GM20431 (cell line): ENCODE measurements around the gene CKS1B.
"Not testable (repeated sequence)": the region's sequence is repeated elsewhere in the genome, so short reads cannot be mapped to it uniquely, and the experiment has no call there.

Experiments
- in situ Hi-C: fragments of 300-500 bp; cut with MseI, MboI; formaldehyde crosslinking; loops from one replicate; pipeline ENCODE4 v1.15.0; 2020; ENCODE audit warnings: low sequenced_read_pairs; ENCODE audit not compliant: unreplicated experiment

The CKS1B gene

DNA sequence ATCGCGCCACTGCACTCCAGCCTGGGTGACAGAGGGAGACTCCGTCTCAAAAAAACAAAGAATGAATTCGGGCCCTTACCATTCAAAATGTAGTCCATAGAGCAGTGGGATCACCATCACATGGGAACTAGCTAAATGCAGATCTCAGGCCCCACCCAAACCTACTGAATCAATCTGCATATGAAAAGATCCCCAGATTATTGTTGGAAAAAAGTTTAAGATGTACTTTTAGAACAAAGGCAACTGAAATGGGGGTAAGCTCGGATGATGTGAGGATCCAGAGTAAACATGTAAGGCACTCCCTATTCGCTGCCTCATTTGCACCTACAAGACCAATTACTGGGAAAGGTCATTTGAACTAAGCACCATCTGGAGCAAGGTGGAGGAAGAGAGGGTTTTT lies 7.9 kb downstream of the CKS1B start:
- in situ Hi-C loops = no loop called here

DNA sequence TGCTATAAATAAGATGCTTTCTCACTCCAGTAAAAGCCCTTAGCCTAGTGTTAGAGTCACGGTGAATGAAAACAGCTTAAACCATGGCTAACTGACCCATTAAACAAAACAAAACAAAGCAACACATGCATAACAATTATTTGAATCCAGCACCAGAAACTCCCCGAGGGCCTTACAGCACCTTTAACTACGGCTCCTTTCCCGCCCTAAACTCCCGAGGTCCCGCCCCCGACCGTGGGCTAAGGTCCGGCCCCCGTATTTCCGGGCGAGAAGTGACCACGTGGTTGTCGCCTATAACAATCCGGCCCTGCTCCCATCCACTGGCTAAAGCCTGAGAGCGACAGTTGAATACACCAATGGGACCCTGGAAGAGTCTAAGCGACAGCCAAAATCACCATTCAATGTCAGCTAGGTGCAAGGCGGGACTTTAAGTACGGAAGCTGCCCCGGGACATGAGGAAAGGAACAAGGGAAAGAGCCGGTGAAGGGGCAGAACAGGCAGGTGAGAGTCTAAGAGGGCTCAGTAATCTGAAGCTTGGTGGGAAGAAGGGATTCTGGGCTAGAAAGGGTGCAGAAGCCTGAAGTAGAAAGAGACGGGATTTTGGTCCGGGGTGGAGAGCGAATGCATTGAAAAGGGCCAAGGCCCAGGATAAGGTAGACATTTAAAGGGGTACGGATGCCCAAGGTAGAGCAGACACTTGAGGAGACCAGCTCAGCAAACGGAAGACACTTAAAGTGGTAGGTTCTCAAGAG lies 8.6 kb downstream of the CKS1B start, which contains the start of gene FLAD1:
Gene FLAD1, plus strand, starts transcription at position 448 of the 752 bp plus-strand sequence. CDS start 351 bp downstream, outside the sequence.
- in situ Hi-C loops = no loop called here

DNA sequence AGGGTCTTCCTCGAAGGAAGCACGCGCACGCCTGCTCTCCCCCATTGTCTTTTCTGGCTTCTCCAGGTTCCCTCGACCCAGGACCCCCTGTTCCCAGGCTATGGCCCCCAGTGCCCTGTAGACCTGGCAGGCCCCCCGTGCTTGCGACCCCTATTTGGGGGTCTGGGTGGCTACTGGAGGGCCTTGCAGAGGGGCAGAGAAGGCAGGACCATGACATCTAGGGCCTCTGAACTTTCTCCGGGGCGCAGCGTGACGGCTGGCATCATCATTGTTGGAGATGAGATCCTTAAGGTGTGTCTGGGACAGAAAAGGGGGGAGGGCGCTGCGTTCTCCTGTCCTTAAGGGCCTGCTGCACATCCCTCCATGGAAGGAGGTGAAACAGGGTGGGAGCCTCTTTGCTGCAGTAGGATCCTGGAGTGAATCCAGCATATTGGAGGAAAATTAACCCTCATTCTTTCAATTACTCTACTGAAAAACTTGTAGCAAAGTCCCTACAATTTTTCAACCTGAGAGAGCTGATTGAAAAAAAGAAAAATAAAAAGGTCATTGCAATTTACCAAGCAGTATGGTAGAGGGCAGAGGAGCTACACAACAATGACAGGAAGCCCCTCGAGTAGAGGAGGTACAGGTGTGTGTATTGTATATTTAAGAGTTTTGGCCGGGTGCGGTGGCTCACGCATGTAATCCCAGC lies 9.4 kb downstream of the CKS1B start:
- in situ Hi-C loops = no loop called here

DNA sequence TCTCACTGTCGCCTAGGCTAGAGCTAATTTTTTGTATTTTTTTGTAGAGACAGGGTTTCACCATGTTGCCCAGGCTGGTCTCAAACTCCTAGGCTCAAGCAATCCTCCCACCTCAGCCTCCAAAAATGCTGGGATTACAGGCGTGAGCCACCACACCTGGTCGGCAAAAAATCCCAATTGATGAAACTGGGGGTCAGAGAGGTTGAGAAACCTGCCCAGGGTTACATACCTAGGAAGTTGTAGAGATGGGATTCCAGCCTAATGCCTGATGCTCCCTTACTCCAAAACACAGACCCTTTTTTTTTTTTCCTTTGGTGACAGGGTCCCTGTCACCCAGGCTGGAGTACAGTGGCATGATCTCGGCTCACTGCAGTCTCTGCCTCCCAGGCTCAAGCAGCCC lies 12.3 kb downstream of the CKS1B start:
- in situ Hi-C loops = not testable (repeated sequence)

DNA sequence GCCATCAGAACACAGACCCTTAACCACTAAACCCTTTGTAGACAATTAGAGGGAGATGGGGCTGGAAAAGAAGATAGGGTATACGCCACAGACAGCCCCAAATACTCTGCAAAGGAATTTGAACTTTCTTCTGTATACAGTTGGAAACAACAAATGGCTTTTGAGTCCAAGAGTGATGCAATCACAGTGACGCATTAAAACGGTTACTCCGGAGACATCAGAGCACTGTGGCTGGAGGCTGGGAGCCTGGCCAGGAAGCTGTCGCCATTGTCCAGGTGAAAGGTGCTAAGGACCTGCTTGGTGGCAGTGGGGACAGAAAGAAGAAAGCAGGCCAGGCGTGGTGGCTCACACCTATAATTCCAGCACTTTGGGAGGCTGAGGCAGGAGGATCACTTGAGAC lies 12.8 kb downstream of the CKS1B start:
- in situ Hi-C loops = no loop called here

DNA sequence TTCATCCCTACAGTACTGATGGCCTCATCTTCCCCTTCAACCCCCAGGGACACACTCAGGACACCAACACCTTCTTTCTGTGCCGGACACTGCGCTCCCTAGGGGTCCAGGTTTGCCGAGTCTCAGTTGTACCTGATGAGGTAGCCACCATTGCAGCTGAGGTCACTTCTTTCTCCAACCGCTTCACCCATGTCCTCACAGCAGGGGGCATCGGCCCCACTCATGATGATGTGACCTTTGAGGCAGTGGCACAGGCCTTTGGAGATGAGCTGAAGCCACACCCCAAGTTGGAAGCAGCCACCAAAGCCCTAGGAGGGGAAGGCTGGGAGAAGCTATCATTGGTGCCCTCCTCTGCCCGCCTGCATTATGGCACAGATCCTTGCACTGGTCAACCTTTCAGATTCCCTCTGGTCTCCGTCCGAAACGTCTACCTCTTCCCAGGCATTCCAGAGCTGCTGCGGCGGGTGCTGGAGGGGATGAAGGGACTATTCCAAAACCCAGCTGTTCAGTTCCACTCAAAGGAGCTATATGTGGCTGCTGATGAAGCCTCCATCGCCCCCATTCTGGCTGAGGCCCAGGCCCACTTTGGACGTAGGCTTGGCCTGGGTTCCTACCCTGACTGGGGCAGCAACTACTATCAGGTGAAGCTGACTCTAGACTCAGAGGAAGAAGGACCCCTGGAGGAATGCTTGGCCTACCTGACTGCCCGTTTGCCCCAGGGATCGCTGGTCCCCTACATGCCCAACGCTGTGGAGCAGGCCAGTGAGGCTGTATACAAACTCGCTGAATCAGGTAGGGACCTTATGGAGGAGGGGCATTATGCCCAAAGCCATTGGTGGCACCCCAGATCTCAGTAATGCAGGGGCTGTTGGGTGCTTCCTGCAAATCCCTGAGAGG lies 13.8 kb downstream of the CKS1B start:
- in situ Hi-C loops = no loop called here

DNA sequence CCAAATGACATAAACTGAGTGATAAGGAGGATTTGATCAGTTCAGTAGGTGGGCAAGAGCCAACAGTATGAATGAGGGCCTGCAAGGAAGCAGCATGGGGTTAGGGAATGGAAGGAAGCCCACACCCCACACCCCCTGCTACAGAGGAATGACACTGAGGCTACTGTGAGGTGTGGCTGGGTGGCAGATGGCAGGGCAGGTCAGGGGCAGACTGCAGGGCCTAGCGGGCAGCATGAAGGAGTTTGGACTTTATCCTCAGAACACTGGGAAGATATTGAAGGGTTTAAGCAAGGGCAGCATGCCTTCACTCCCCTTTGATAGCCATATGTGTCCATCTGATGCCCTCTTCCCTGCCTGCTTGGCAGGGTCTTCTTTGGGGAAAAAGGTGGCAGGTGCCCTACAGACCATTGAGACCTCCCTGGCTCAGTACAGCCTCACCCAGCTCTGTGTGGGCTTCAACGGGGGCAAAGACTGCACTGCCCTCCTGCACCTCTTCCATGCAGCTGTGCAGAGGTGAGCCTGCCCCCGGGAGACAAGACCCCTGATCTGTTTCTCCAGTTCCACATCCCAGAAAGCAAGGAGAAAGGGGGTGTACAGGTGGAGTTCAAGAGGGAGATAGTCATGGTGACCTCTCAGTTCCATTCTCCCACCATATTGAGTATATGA lies 14.8 kb downstream of the CKS1B start:
- in situ Hi-C loops = no loop called here

DNA sequence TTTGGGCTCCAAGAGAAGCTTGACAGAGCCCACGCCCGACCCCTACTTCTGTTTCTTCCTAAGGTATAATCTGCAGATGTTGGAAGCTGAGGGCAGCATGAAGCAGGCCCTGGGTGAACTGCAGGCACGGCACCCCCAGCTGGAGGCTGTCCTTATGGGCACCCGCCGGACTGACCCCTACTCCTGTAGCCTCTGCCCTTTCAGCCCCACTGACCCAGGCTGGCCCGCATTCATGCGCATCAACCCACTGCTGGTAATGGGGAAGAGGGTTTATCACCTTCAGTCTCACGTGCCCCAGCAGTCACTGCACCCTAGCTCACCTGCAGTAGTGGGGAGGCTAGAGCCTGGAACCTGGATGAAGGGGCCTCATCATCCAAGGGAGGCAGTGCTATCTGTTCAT lies 15.8 kb downstream of the CKS1B start:
- in situ Hi-C loops = no loop called here

DNA sequence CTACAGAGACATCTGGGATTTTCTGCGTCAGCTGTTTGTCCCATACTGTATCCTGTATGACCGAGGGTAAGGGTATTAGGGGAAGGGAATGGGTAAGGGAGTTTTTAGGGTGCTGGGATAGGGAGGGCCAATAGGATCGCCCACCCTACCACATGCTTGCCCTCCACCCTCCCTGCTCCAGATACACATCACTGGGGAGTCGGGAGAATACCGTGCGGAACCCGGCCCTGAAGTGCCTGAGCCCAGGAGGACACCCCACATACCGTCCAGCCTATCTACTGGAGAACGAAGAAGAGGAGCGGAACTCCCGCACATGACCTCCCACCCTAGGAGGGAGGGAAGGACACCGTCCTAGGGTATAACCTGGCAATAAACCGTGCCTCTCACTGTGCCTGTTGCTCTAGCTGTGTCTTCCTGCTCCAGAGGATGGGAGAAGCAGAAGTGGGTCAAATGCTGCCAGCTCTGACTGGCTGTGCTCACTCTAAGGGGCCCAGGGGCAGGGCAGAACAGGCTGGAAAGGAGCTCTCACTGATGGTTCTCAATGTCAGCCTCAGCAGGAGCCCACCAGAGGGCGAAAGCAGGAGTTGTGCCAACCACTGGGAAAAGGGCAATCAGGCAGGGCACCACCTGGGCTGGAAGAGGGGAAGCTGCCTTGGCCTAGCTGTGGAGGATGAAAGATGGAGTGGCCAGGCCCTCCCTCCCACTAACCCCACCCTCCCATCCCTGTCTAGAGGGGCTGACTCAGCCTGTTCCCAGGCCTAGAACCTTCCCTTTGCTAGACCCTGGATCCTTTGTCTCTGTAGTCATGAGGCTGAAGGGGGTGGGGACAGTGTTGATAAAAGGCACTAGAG lies 18.5 kb downstream of the CKS1B start:
- in situ Hi-C loops = no loop called here

DNA sequence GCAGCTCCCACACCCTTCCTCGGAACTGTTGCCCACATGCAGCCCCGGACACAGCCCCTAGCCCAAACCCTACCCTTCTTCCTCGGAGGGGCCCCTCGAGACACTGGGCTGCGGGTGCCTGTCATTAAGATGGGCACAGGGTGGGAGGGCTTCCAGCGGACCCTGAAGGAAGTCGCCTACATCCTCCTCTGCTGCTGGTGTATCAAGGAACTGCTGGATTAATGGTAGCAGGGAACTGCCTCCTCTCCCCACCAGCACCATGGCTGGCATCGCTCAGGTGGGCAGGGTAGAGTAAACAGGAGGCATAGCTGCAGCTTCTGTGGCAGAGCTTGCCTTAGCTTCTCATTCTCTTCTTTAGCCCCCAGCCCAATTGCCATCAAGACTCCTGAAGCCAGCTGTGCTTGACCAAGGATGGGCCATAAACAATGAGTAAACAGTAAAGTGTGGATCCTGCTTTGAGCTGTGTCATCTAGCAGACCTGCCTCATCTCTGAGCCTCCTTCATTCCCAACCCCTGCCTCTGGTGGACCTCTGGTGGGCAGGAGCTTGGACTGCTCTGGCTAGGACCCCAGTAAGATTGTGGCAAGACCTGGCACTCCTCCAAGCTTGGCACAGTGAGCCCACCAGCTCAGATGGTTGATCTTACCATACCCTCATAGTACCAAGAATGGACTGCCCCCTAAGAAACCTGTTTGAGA lies 19.2 kb downstream of the CKS1B start, which contains the start of gene LENEP:
Gene LENEP, plus strand, starts transcription at position 15 of the 697 bp plus-strand sequence. Its CDS starts 22 bp downstream, at position 37.
- in situ Hi-C loops = no loop called here

DNA sequence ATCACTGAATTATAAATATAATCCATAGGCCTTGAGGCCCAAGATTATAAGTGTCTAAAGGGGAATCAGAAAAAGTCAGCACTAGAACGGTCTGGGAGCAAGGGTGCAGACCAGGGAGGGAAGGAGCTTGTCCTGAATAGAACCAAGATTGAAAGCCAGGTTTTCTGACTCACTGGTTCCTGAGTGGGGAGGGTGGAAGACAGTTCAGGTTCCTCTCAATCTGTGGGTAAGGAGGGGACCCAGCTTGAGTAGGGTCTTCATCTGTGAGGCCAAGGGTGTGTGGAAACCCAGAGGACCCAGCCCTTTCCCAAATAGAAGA lies 19.7 kb downstream of the CKS1B start:
- in situ Hi-C loops = no loop called here

DNA sequence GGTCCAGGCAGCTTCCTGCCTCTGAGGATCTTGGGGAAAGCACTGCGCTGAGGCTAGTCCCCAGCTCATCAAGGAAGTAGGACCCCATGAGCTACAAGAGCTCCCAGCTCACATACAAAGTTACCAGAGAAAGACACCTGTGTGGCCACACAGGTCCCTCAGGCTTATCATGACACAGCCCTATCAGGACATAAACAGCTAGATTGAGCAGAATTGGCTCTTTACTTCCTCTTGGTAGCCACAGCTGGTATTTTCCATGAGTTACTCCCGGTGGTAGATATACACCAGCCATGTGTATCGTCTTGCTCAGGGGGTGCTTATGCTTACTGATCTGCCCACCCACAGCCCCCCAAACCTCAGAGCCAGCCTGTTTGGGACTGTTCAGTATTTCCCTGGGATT lies 20.1 kb downstream of the CKS1B start:
- in situ Hi-C loops = no loop called here

DNA sequence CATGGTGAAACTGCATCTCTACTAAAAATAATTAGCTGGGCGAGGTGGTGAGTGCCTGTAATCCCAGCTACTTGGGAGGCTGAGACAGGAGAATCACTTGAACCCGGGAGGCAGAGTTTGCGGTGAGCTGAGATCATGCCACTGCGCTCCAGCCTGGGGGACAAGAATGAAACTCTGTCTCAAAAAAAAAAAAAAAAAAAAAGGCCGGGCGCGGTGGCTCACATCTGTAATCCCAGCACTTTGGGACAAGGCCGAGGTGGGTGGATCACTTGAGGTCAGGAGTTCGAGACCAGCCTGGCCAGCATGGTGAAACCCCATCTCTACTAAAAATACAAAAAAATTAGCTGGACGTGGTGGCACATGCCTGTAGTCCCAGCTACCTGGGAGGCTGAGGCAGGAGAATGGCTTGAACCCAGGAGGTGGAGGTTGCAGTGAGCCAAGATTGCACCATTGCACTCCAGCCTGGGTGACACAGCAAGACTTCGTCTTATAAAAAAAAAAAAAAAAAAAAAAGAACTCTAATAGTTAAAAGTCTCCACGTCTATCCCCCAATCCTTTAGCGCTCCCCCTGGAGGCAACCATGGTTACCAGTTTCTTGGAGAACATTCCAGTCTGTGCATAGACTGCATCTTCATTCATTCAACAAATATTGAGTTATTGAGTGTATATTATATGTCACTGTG lies 21.0 kb downstream of the CKS1B start:
- in situ Hi-C loops = not testable (repeated sequence)

DNA sequence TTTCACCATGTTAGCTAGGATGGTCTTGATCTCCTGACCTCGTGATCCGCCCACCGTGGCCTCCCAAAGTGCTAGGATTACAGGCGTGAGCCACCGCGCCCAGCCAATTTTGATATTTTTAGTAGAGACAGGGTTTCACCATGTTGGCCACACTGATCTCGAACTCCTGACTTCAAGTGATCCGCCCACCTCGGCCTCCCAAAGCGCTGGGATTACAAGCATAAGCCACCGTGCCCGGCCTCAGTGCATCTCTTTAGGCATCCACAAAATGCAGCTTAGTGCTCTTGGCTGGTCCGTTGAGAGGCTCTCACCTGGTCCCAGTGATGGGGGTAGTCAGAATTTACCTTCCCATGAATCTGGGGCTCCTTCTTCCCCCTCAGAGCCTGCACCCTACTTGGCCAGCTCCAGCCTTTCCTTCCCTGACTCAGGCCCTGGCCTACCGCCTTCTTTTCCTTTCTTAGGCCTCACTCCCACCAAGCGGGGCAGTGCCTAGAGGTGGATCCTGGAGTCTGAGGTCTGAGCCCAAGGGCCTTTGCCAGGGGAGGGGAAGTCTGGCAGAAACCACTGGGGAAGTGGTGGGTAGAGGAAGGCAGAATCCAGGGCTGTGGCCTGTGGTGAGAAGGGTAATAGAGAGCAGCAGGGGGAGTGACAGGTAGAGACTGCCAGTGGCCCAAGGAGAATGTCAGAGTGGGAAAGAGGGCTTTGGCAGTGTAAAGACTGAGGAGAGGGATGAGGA lies 22.7 kb downstream of the CKS1B start:
- in situ Hi-C loops = no loop called here

DNA sequence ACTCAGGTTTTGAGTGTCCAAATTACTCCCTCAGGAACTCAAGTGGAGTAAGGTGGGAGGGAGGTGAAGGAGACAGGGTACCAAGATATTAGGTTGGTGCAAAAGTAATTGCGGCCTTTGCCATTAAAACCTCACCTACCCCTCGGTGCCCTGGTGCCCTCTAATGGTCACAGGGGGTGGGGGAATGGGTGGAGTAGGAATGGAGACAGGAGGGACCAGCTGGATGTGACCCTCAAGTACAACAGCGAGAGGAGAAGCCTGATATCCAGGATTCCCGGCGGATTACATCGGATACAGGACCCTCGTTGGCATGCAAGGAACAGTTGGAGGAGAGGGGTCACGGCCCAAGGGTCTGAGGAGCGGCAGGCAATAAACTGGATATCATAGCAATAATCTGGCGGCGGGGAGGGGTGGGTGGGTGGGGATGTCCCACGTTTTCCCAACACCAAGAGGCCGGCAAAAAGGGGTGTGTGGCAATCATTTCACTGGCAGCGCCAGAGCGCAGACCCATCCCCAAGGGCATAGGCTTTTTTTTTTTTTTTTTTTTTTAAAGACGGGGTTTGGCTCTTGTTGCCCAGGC lies 23.8 kb downstream of the CKS1B start:
- in situ Hi-C loops = no loop called here

DNA sequence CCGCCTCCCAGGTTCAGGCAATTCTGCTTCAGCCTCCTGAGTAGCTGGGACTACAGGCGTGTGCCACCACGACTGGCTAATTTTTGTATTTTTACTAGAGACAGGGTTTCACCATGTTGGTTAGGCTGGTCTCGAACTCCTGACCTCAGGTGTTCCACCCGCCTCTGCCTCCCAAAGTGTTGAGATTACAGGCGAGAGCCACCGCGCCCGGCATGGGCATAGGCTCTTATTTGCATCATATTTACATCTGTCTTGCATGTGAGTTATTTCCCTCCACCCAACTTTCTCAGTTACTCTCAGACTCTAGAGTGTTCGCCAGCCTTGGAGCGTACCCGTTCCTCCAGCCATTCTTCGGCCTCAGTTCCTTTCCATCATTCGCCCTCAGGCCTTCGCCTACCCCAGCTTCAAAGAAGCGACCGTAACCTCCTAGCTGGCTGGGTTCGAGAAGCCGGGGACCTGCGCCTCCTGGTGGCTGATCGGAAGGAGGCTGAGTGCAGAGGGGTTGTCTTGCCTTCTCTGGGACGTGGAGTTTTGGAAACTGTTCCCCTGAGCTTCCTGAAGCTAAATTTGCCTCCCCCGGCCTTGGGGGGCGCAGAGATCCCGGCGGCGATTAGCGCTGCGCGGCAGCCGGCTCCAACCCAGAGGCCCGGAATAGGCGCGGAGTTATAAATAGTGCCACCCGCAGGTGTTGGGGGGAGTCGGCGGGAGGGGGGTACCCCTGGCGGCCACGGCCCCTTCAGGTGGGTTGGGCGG lies 24.5 kb downstream of the CKS1B start:
- in situ Hi-C loops = no loop called here
